Measurements from ENCODE around the gene SORBS2. TPM values are rescaled to one million over a fixed set of nuclear protein-coding genes. Genes with fewer than 3 reads are reported as not detected.

SORBS2 gene
- total RNA-seq, 2 experiments from 2014 or later = not detected

GRCh38 chr4:185840201-185840600 is 28.2 kb upstream of the SORBS2 start:
- ATAC-seq = no peak
- POLR2A ChIA-PET = no interaction called here
- Mint-ChIP-seq H3K4me1 (ENCODE audit: low read depth) (no peaks in the 10 kb centered on the region), H3K36me3 (ENCODE audit: low read depth) (no peaks in the 10 kb centered on the region), H3K27me3 (ENCODE audit: low read depth) (no peaks in the 10 kb centered on the region), H3K27ac (no peak overlapping the region), H3K4me3 (no peak overlapping the region), H3K9me3 (ENCODE audit: insufficient read depth) (no peaks in the 10 kb centered on the region)
- no peak for DNase-seq
- CTCF ChIA-PET = no interaction called here

GRCh38 chr4:185839770-185840169 is 27.8 kb upstream of the SORBS2 start:
- ChIA-PET CTCF (no interaction called here), POLR2A (no interaction called here)
- DNase-seq (no peak), ATAC-seq (no peak)
- H3K4me1 Mint-ChIP-seq (ENCODE audit: low read depth) = no peaks in the 10 kb centered on the region
- H3K27me3 Mint-ChIP-seq (ENCODE audit: low read depth) = no peaks in the 10 kb centered on the region
- no peaks in the 10 kb centered on the region for H3K36me3 Mint-ChIP-seq (ENCODE audit: low read depth)
- H3K27ac Mint-ChIP-seq = no peak overlapping the region
- H3K9me3 Mint-ChIP-seq (ENCODE audit: insufficient read depth) = no peaks in the 10 kb centered on the region
- H3K4me3 Mint-ChIP-seq = no peak overlapping the region

GRCh38 chr4:185839194-185839712 is 27.3 kb upstream of the SORBS2 start:
- Mint-ChIP-seq H3K4me3 (no peak overlapping the region), H3K27ac (no peak overlapping the region), H3K27me3 (ENCODE audit: low read depth) (no peaks in the 10 kb centered on the region), H3K9me3 (ENCODE audit: insufficient read depth) (no peaks in the 10 kb centered on the region), H3K36me3 (ENCODE audit: low read depth) (no peaks in the 10 kb centered on the region), H3K4me1 (ENCODE audit: low read depth) (no peaks in the 10 kb centered on the region)
- CTCF ChIA-PET = no interaction called here
- no peak for ATAC-seq
- POLR2A ChIA-PET = no interaction called here
- DNase-seq = no peak

- no peak for ATAC-seq
- DNase-seq = no peak
- Mint-ChIP-seq H3K9me3 (ENCODE audit: insufficient read depth) (no peaks in the 10 kb centered on the region), H3K36me3 (ENCODE audit: low read depth) (no peaks in the 10 kb centered on the region), H3K4me3 (no peak overlapping the region), H3K27me3 (ENCODE audit: low read depth) (no peaks in the 10 kb centered on the region), H3K4me1 (ENCODE audit: low read depth) (no peaks in the 10 kb centered on the region), H3K27ac (no peak overlapping the region)
- ChIA-PET CTCF (no interaction called here), POLR2A (no interaction called here)
Observed at GRCh38 chr4:185838514-185839193, 26.7 kb upstream of the SORBS2 start.

- no peaks in the 10 kb centered on the region for H3K27me3 Mint-ChIP-seq (ENCODE audit: low read depth)
- ATAC-seq = no peak
- H3K4me3 Mint-ChIP-seq = no peak overlapping the region
- H3K4me1 Mint-ChIP-seq (ENCODE audit: low read depth) = no peaks in the 10 kb centered on the region
- no peak overlapping the region for H3K27ac Mint-ChIP-seq
- POLR2A ChIA-PET = no interaction called here
- no peaks in the 10 kb centered on the region for H3K9me3 Mint-ChIP-seq (ENCODE audit: insufficient read depth)
- DNase-seq = no peak
- H3K36me3 Mint-ChIP-seq (ENCODE audit: low read depth) = no peaks in the 10 kb centered on the region
- CTCF ChIA-PET = no interaction called here
Observed at GRCh38 chr4:185838104-185838452, 26.1 kb upstream of the SORBS2 start.

GRCh38 chr4:185837415-185838103 is 25.6 kb upstream of the SORBS2 start:
- H3K9me3 Mint-ChIP-seq (ENCODE audit: insufficient read depth) = no peaks in the 10 kb centered on the region
- ATAC-seq = no peak
- CTCF ChIA-PET = no interaction called here

GRCh38 chr4:185836241-185837084 is 24.5 kb upstream of the SORBS2 start:
- DNase-seq (no peak), ATAC-seq (no peak)
- Mint-ChIP-seq H3K9me3 (ENCODE audit: insufficient read depth) (no peaks in the 10 kb centered on the region), H3K27ac (no peak overlapping the region), H3K27me3 (ENCODE audit: low read depth) (no peaks in the 10 kb centered on the region), H3K36me3 (ENCODE audit: low read depth) (no peaks in the 10 kb centered on the region), H3K4me3 (no peak overlapping the region), H3K4me1 (ENCODE audit: low read depth) (no peaks in the 10 kb centered on the region)
- ChIA-PET POLR2A (no interaction called here), CTCF (no interaction called here)

More at GRCh38 chr4:185837415-185838103, 25.6 kb upstream of the SORBS2 start:
- Mint-ChIP-seq H3K27ac (no peak overlapping the region), H3K4me1 (ENCODE audit: low read depth) (no peaks in the 10 kb centered on the region), H3K27me3 (ENCODE audit: low read depth) (no peaks in the 10 kb centered on the region), H3K36me3 (ENCODE audit: low read depth) (no peaks in the 10 kb centered on the region), H3K4me3 (no peak overlapping the region)
- no peak for DNase-seq
- POLR2A ChIA-PET = no interaction called here

GRCh38 chr4:185835814-185836213 is 23.8 kb upstream of the SORBS2 start:
- Mint-ChIP-seq H3K27me3 (ENCODE audit: low read depth) (no peaks in the 10 kb centered on the region), H3K27ac (no peak overlapping the region), H3K36me3 (ENCODE audit: low read depth) (no peaks in the 10 kb centered on the region), H3K4me1 (ENCODE audit: low read depth) (no peaks in the 10 kb centered on the region), H3K9me3 (ENCODE audit: insufficient read depth) (no peaks in the 10 kb centered on the region), H3K4me3 (no peak overlapping the region)
- DNase-seq (no peak), ATAC-seq (no peak)
- POLR2A ChIA-PET = no interaction called here
- CTCF ChIA-PET = no interaction called here

- POLR2A ChIA-PET = no interaction called here
- ATAC-seq (no peak), DNase-seq (no peak)
- no peaks in the 10 kb centered on the region for H3K4me1 Mint-ChIP-seq (ENCODE audit: low read depth)
- CTCF ChIA-PET = no interaction called here
- no peaks in the 10 kb centered on the region for H3K9me3 Mint-ChIP-seq (ENCODE audit: insufficient read depth)
- no peaks in the 10 kb centered on the region for H3K27me3 Mint-ChIP-seq (ENCODE audit: low read depth)
- no peaks in the 10 kb centered on the region for H3K36me3 Mint-ChIP-seq (ENCODE audit: low read depth)
- H3K4me3 Mint-ChIP-seq = no peak overlapping the region
- no peak overlapping the region for H3K27ac Mint-ChIP-seq
Observed at GRCh38 chr4:185835336-185835735, 23.3 kb upstream of the SORBS2 start.

GRCh38 chr4:185834778-185835177 is 22.8 kb upstream of the SORBS2 start:
- Mint-ChIP-seq H3K27ac (no peak overlapping the region), H3K9me3 (ENCODE audit: insufficient read depth) (no peaks in the 10 kb centered on the region), H3K4me1 (ENCODE audit: low read depth) (no peaks in the 10 kb centered on the region), H3K27me3 (ENCODE audit: low read depth) (no peaks in the 10 kb centered on the region), H3K36me3 (ENCODE audit: low read depth) (no peaks in the 10 kb centered on the region), H3K4me3 (no peak overlapping the region)
- POLR2A ChIA-PET = no interaction called here
- CTCF ChIA-PET = no interaction called here
- ATAC-seq (no peak), DNase-seq (no peak)

GRCh38 chr4:185834088-185834487 is 22.1 kb upstream of the SORBS2 start:
- H3K4me1 Mint-ChIP-seq (ENCODE audit: low read depth) = no peaks in the 10 kb centered on the region
- ATAC-seq (no peak), DNase-seq (no peak)
- no peak overlapping the region for H3K27ac Mint-ChIP-seq
- H3K4me3 Mint-ChIP-seq = no peak overlapping the region
- ChIA-PET POLR2A (no interaction called here), CTCF (no interaction called here)
- no peaks in the 10 kb centered on the region for H3K9me3 Mint-ChIP-seq (ENCODE audit: insufficient read depth)
- H3K27me3 Mint-ChIP-seq (ENCODE audit: low read depth) = no peaks in the 10 kb centered on the region
- H3K36me3 Mint-ChIP-seq (ENCODE audit: low read depth) = no peaks in the 10 kb centered on the region

GRCh38 chr4:185833055-185833598 is 21.1 kb upstream of the SORBS2 start:
- ChIA-PET POLR2A (interaction anchor here (0.7 kb wide), 1 partner anchor 59 kb away, joined by 3 read pairs; no protein-coding TSS in a partner anchor), CTCF (no interaction called here)
- no peak for ATAC-seq
- Mint-ChIP-seq H3K4me3 (no peak overlapping the region), H3K4me1 (ENCODE audit: low read depth) (no peaks in the 10 kb centered on the region), H3K27ac (no peak overlapping the region), H3K36me3 (ENCODE audit: low read depth) (no peaks in the 10 kb centered on the region), H3K27me3 (ENCODE audit: low read depth) (no peaks in the 10 kb centered on the region), H3K9me3 (ENCODE audit: insufficient read depth) (no peaks in the 10 kb centered on the region)
- no peak for DNase-seq

Data from activated CD8-positive, alpha-beta T cell treated with anti-CD3 and anti-CD28 coated beads, Interleukin-2, amount 10 ng/mL, durations not matched to agents 7 days and 5 days (primary cell).